CD14-positive monocyte (primary cell): ENCODE results near the gene AMELX. TPM values are rescaled to one million over a fixed set of nuclear protein-coding genes. Genes with fewer than 3 reads are reported as not detected.

ENCODE experiments used
- DNase-seq, 3 donors: peaks; one replicate each; pipeline ENCODE4 v3.0.0-alpha.2; 2011 to 2022
- H2AFZ ChIP-seq: 2 replicates; pipeline ENCODE4 v1.6.0; 2012; ENCODE audit warnings: mild to moderate bottlenecking, low read depth, low read length, inconsistent platforms; ENCODE audit not compliant: insufficient read depth, poor library complexity, severe bottlenecking
- H3K27ac ChIP-seq, 2 donors: 1 replicate in 1 of 2; 2 replicates in 1 of 2; pipeline ENCODE4 v1.5.1; 2012 to 2013; ENCODE audit warnings: low read length in 2 of 2, control low read depth in 1 of 2, inconsistent platforms in 1 of 2, low read depth in 1 of 2, mild to moderate bottlenecking in 1 of 2
- H3K27me3 ChIP-seq, 2 donors: one replicate each; pipeline versions ENCODE4 v1.6.0 to v1.6.1; 2011 to 2013; ENCODE audit warnings: low read length in 2 of 2; ENCODE audit not compliant: control insufficient read depth in 2 of 2, insufficient read depth in 2 of 2
- H3K36me3 ChIP-seq, 2 donors: replicated peaks in 1 of 2; 1 replicate in 1 of 2; 2 replicates in 1 of 2; pipeline versions ENCODE4 v1.5.1 to v1.6.1; 2012 to 2013; ENCODE audit warnings: low read length in 2 of 2, control low read depth in 1 of 2, inconsistent platforms in 1 of 2, mild to moderate bottlenecking in 1 of 2; ENCODE audit not compliant: insufficient read depth in 2 of 2, control insufficient read depth in 1 of 2
- H3K4me1 ChIP-seq, 2 donors: 1 replicate in 1 of 2; 2 replicates in 1 of 2; pipeline versions ENCODE4 v1.5.1 to v1.6.1; 2012 to 2013; ENCODE audit warnings: low read length in 2 of 2, control low read depth in 1 of 2, inconsistent platforms in 1 of 2, mild to moderate bottlenecking in 1 of 2, moderate library complexity in 1 of 2; ENCODE audit not compliant: insufficient read depth in 2 of 2, control insufficient read depth in 1 of 2
- H3K4me2 ChIP-seq: replicated peaks from 2 replicates; pipeline ENCODE3; 2012; ENCODE audit warnings: low read length, moderate library complexity, mild to moderate bottlenecking; ENCODE audit not compliant: poor library complexity, severe bottlenecking; ENCODE audit errors: extremely low read depth
- H3K4me3 ChIP-seq, 3 experiments: fragments of 200-600 bp in 1 of 3; sonication (generic) in 1 of 3; replicated peaks in 1 of 3; 1 replicate in 2 of 3; 2 replicates in 1 of 3; pipeline ENCODE4 v1.5.1; 2011 to 2013; ENCODE audit warnings: low read length in 3 of 3, mild to moderate bottlenecking in 3 of 3, control low read depth in 2 of 3, low read depth in 2 of 3, inconsistent platforms in 1 of 3, moderate library complexity in 1 of 3
- H3K79me2 ChIP-seq: 2 replicates; pipeline ENCODE4 v1.6.0; 2012; ENCODE audit warnings: mild to moderate bottlenecking, control low read depth, inconsistent platforms, low read length, moderate library complexity; ENCODE audit not compliant: insufficient read depth
- H3K9ac ChIP-seq: 2 replicates; pipeline ENCODE4 v1.6.0; 2017; ENCODE audit warnings: low read length, mild to moderate bottlenecking; ENCODE audit not compliant: insufficient read depth, poor library complexity, severe bottlenecking
- H3K9me3 ChIP-seq, 2 donors: replicated peaks in 1 of 2; 1 replicate in 1 of 2; 2 replicates in 1 of 2; pipeline versions ENCODE4 v1.5.1 to v1.6.1; 2012 to 2013; ENCODE audit warnings: low read length in 2 of 2, control low read depth in 1 of 2; ENCODE audit not compliant: control insufficient read depth in 1 of 2, insufficient read depth in 1 of 2
- H4K20me1 ChIP-seq: 2 replicates; pipeline ENCODE4 v1.6.0; 2012; ENCODE audit warnings: mild to moderate bottlenecking, low read length, control low read depth, moderate library complexity; ENCODE audit not compliant: insufficient read depth
- H3K27ac Mint-ChIP-seq, 7 donors: one replicate each; pipeline ENCODE4 v1.8.0; 2020; ENCODE audit warnings: mild to moderate bottlenecking in 7 of 7, mixed read lengths in 7 of 7, moderate library complexity in 6 of 7, inconsistent platforms in 2 of 7
- H3K27me3 Mint-ChIP-seq, 3 donors: one replicate each; pipeline ENCODE4 v1.8.0; 2021 to 2022; ENCODE audit warnings: low read depth in 3 of 3, mild to moderate bottlenecking in 3 of 3, mixed read lengths in 3 of 3, moderate library complexity in 3 of 3, inconsistent platforms in 1 of 3
- H3K36me3 Mint-ChIP-seq, 2 donors: one replicate each; pipeline ENCODE4 v1.8.0; 2020; ENCODE audit warnings: mixed read lengths in 2 of 2, inconsistent platforms in 1 of 2, mild to moderate bottlenecking in 1 of 2
- H3K4me1 Mint-ChIP-seq: one replicate; pipeline ENCODE4 v1.8.0; 2020; ENCODE audit warnings: mild to moderate bottlenecking, mixed read lengths
- H3K4me3 Mint-ChIP-seq, 2 donors: one replicate each; pipeline ENCODE4 v1.8.0; 2020; ENCODE audit warnings: mild to moderate bottlenecking in 2 of 2, mixed read lengths in 2 of 2, moderate library complexity in 1 of 2
- H3K9me3 Mint-ChIP-seq, 7 donors: one replicate each; pipeline ENCODE4 v1.8.0; 2020 to 2022; ENCODE audit warnings: mixed read lengths in 7 of 7, mild to moderate bottlenecking in 6 of 7, moderate library complexity in 6 of 7, inconsistent platforms in 2 of 7
- CTCF ChIP-seq: fragments of 200-600 bp; IDR thresholded peaks from one replicate; pipeline ENCODE4 v1.8.0; 2022; ENCODE audit warnings: antibody characterized with exemption, mild to moderate bottlenecking
- WGBS: methylation state at CpG from one replicate; pipeline ENCODE4 v1.1.5; 2013; ENCODE audit warnings: missing lambda C conversion rate; ENCODE audit not compliant: insufficient coverage; 5-methylcytosine and 5-hydroxymethylcytosine counted together
- intact Hi-C, 2 donors: fragments of 100-400 bp; cut with micrococcal nuclease; formaldehyde crosslinking; loops; one replicate each; pipeline versions ENCODE4 v1.15.0 to v1.15.1; 2023
- polyA plus RNA-seq, 3 donors: library from polyadenylated mRNA; depleted of rRNA in 1 of 3; unstranded in 2 of 3; stranded (reverse) in 1 of 3; fragments of 300-500 nt in 2 of 3; fragments of >200 nt in 1 of 3; fragmentation: Illumina TruSeq in 2 of 3; gene quantifications; 1 replicate in 2 of 3; 2 replicates in 1 of 3; pipeline ENCODE4 v1.2.3, GENCODE V29; 2012 to 2021

Gene AMELX
- polyA plus RNA-seq, 3 donors = not detected

DNA sequence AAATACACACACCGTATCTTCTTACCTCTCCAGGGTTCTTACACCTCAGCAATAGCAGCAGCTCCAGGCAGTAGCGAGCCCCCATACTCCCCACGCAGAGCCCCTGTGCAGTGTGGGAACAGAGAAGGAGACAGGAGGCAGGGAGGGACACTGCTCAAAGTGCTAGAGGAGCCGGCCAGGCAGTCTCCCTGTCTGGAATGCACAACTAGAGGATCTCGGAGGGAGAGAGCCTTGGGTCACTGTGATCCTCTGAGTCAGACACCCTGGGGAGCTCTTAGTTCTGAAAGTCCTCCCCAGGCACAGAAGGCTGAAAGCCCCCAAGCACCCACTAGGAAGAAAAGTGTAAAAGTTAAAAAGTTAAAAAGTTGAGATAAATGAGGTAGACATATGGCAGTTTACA lies 16.0 kb downstream of the AMELX start:
- Histone ChIP-seq H3K9me3 (no peaks in the 10 kb centered on the region), H3K9ac (no peak overlapping the region), H4K20me1 (no peaks in the 10 kb centered on the region), H3K27me3 (no peaks in the 10 kb centered on the region), H3K4me1 (no peaks in the 10 kb centered on the region), H3K79me2 (no peaks in the 10 kb centered on the region), H3K4me2 (no peak overlapping the region), H2AFZ (no peak overlapping the region), H3K27ac (no peak overlapping the region), H3K4me3 (no peak overlapping the region), H3K36me3 (no peaks in the 10 kb centered on the region)
- WGBS = 100% methylated on average over 1 of the region's 5 CpGs
- H3K36me3 Mint-ChIP-seq = no peaks in the 10 kb centered on the region
- DNase-seq = no peak
- no peak overlapping the region for H3K4me3 Mint-ChIP-seq
- H3K27ac Mint-ChIP-seq = no peak overlapping the region
- no peaks in the 10 kb centered on the region for H3K4me1 Mint-ChIP-seq
- intact Hi-C loops = no loop called here
- peaks cover 0 to 4% (median 2%) of the 10 kb centered on the region in 7 donors for H3K9me3 Mint-ChIP-seq
- H3K27me3 Mint-ChIP-seq = peaks cover 0 to 6% (median 0%) of the 10 kb centered on the region in 3 donors
- no peak for TF ChIP-seq CTCF

GRCh38 chrX:11311706-11312105 lies 18.5 kb downstream of the AMELX start:
- no peak for TF ChIP-seq CTCF
- Histone ChIP-seq H3K9me3 (no peaks in the 10 kb centered on the region), H3K27me3 (no peaks in the 10 kb centered on the region), H3K4me3 (no peak overlapping the region), H2AFZ (no peak overlapping the region), H3K27ac (no peak overlapping the region), H3K9ac (no peak overlapping the region), H3K79me2 (no peaks in the 10 kb centered on the region), H3K4me1 (no peaks in the 10 kb centered on the region), H3K4me2 (no peak overlapping the region), H3K36me3 (no peaks in the 10 kb centered on the region), H4K20me1 (no peaks in the 10 kb centered on the region)
- DNase-seq = no peak
- Mint-ChIP-seq H3K27me3 (peaks cover 0 to 8% (median 2%) of the 10 kb centered on the region in 3 donors), H3K36me3 (no peaks in the 10 kb centered on the region), H3K9me3 (peaks cover 0 to 4% (median 2%) of the 10 kb centered on the region in 7 donors), H3K4me1 (no peaks in the 10 kb centered on the region), H3K4me3 (no peak overlapping the region), H3K27ac (no peak overlapping the region)
- WGBS = 80% methylated on average over 3 of the region's 7 CpGs
- intact Hi-C loops = no loop called here
